HG02798 (cell line): ENCODE results near the gene FKTN.

ENCODE experiments used
- ATAC-seq: cut with Tn5 transposase; IDR thresholded peaks from one replicate; pipeline ENCODE4 v1.9.1; 2021; ENCODE audit warnings: mild to moderate bottlenecking; ENCODE audit not compliant: unreplicated experiment, poor library complexity

The FKTN gene

DNA sequence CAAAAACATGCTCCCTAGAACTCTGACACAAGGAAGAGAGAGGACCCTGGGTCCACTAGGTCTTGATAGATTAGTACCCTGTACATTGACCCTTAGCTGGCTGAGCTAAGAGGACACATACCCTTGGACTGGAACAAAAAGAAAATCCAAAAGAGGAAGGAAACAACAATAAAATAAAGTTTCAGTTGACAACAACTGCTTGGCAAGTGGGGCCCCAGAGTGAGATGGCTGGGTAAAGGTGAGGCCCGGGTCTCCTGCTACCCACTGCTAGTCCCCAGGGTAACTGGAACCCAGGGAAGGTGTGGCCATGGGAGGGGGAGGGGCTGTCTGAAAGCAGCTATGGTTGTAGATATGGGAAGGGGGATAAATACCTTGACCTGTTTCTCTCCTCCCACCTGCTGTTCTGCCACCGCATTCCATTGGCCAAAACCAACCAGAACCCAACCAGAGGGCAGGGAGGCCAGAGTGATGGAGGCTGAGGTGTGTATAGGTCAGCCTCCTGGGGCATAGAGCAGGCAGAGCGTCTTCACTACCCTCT is 116.0 kb downstream of the FKTN start:
- ATAC-seq: no peak

DNA sequence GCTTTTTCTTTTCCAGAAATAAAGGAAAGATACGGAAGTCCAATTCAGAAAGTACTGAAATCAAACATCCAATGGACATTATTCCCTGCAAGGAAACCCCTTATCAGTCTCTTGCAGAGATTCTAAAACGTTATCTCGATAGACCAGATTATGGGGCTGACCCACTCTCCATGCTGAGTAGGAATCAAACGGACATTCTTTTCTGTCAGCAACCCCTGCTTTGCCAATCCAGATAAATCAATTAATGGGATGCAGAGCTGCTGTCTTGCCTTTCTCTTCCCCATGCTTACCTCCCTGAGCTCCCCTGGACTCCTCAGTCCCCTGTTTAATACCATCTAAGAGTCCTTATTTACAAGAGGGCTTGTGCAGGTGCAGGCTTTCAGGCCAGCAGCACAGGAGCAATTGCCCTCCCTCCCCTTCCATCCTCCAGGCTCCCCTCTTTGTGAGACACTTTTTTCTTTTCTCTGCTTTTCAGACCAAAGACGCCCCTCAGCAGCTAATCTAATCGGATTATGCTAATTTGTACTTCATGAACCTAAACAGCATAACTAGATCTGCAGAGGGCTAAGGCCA is 118.5 kb downstream of the FKTN start:
- no peak for ATAC-seq

DNA sequence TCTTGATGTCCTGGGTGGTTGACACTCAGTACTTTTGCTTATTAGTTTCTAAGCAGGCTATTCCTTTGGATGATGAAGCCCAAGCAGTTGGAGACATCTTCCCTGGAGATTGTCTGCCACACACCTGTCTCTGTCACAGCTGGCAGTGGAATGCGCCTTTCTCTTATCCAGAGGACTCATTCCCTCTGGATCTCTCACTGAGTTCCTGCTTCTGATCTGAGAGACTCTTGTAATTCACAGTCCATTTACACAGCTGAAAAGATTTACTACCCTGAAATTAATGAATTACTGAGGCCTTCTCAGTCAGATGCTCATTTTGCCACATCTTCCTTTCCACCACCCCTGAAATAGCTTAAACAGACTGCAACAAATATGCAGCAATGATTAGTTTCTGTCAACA is 120.2 kb downstream of the FKTN start:
- ATAC-seq: no peak

DNA sequence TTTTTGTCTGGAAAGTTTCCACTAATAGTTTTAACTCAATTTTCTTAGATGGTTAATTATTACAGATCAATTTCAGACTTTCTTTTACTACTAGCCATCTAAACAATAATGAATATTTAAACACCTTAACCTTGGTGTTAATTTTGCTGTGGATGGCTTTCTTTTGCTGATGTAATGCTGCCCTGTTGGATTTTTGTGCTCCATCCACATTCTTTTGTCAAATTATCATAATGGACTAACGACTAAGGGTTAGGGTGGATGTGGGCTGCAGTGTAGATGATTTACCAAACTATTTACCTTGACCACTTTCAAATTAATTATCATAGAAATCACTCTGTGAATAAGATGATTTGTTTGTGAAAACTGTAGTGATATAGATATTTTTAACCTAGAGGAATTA is 120.8 kb downstream of the FKTN start:
- no peak for ATAC-seq

DNA sequence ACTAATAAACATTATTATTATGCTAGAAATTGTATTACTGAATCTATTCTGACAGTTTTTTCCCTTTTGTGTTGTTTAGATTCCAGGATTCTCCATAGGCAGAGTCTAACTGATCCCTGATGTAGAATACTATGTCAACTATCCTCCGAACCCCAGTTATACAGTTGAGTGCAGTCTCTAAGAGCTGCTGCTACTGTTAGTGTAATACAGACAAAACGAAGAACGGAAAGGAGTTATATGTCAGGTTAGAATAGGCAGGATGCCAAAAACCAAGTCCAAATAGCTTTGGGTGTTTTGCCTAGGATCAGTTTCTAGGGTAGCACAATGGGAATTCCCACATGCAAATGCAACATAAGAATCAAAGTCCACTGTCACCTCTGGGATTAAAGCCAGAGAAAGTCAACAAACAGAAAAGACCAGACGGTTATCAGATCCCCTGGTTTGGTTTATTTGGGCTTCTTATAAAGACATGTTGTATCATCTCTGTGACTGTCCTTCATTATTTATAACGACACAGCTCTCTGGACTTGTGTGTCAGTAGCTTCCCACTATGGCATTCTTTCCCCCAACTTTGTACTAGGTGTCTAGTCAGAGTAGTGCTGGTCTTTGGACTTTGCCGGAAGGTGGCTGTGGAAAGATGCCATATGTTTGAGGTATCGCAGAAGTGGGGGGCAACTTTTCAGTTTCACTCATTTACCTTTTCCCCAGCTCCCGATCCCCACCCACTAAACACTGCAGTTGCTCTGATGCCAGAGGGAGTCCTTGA is 121.5 kb downstream of the FKTN start:
- ATAC-seq: no peak

DNA sequence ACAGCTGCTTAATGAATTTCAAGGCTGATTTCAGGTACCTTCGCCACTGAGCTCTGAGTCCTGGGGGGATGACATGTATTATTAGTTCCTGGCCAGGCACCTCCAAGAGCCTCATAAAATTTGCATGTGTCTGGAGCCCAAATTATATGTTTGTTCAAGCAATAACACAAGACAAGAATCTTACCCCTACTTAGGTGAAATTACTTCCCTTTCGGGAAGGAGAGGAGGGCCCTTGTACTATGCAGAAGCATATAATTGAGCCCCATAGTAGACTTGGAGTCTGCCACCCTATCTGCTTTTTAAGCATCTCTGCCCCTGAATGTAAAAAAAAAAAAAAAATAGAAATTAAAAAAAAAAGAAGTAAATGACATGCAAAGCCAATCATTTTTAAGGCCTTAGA is 123.4 kb downstream of the FKTN start:
- no peak for ATAC-seq

DNA sequence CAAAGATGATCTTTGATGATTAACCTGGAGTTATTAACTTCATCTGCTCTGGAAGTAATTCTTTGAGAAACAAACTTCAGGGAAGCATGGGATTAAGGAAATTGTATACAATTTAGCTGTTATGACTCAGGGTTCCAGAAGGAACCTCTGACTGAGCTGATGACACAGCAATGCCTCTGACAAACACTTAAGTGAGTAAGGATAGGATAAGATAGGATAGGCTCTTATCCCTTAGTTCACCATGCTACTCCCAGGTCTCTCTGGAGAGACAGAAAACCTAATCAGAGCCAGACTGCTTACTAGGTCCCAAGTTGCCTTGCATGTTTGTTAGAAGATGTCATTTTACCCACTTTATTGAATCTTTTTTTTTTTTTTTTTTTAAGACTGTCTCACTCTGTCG is 123.8 kb downstream of the FKTN start:
- ATAC-seq: no peak

DNA sequence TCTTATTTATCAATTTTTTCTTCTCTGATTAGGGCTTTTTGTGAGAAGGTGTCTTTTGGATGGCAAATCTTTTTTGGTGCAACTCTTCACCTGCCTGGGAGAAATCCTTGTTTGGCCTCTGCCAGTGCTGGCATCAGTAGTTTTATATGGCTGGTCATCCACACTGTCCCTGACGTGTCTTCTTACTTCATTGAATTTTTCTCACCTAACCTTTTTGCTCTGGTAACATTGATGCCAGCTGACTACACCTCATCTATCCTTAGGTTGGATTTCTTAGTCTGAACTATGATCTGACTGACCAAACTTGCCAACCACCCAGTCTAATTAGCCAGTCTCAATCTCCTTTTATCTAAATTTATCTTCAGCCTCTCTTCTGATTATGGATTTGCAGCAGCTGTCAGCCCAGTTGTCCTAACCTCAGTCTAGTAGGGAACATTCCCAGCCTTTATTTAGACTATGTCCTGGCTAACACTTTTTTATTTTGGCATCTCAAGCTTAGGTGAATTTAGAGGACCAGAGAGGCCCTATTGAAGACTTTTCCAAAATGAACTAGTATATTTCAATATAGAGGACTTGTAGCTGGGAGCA is 125.9 kb downstream of the FKTN start:
- no peak for ATAC-seq

DNA sequence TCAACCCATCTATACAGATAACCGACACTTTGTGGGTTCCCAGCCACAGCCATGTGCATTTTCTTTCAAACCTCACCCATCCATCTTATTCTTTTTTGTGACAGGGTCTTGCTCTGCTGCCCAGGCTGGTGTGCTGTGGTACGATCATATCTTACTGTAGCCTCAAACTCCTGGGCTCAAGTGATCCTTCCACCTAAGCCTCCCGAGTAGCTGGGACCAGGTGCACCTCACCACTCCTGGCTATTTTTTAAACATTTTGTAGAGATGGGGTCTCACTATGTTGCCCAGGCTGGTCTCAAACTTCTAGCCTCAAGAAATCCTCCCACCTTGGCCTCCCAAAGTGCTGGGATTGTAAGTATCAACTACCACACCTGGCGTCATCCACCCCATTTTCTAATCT is 129.0 kb downstream of the FKTN start:
- no peak for ATAC-seq
